ENCODE measurements around the gene PER2.

PER2 gene

GRCh38 chr2:238265605-238266004 lies 22.8 kb downstream of the PER2 start:
- no peak for DNase-seq

DNA sequence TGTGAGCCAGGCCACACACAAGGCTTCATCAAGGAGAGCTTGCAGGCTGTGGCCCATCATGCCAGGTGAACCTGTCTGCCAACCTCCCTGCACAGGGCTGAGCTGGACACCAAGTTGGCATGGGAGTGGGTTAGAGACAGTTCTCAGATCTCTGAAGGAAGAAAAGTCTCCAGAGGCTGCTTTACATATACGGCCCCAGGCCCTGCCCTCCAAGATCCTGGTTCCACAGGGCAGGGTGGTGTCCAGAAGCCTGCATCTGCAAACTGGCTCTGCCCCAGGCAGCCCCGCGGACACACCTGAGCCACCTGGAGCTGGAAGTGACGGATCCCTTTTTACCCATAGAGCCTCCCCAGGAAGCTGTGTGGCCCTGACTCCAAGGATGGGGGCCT lies 24.3 kb downstream of the PER2 start:
- DNase-seq, result no peak

DNA sequence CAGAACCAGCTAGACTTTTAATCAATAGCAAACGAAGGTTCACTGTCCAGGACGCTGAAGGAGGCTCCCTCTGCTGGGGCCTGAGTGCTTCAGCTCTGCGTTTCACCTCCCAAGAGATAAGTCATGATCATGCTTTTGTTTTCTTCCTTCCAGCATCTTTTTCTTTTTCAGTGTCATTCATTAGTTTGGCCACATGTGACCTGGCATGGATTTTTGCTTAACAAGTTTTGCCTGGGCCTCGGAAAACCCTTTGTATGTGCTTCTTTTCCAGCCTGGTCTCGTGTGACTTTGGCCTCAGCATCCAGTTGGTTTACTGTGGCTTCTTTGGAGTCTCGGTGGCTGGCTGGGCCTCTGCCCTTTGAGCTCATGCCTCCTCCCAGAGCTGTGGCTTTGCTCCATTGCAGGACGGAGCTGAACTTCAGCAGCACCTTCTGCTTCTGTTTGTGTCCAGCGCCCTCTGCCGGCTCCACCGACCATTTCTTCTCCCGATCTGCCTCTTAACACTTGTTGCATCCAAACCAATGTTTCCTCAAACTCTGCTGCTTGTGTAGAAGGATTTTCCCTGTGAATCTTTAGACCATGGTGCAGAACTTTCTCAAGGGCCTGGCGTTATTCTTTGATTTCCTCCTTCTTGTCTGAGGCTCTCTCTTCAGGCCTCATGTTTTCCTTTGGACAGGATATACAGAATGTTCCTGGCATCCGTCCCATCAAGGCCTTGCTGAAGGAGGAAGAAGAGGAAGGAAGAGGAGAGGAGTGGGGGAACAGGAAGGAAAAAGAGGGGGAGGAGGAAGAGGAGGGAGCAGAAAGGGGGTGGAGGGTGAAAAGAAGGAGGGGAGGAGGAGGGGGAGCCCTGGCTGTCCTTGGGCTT lies 25.0 kb downstream of the PER2 start:
- DNase-seq, result peak; percentile 82

DNA sequence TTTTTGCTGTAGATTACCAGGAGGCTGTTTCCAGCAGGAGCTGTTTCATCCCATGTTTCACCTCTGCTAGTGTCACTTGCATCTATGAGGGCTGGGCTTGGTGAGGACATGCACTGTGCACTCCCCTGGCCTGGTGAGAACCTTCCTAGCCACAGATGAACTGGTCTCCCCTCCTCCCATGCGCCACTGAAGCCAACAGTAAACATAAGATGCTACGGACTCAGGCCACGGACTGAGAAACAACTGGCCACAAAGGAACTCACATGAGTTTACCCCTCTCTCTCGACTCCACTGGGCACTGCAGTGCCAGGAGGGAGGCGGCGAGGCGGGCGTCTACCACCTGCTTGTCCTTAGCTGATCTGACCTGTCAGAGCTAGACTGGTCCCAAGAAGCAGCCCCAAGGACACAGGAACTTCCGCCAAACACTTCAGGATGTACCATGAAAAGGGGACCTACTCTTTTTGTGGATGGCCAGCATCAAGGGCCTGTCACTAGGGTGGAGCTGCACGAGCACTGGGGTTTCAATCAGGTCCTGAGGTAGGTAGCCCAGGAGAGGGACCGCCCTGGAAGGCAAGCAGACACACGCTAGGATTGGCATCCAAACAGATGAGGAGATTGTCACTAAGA lies 25.8 kb downstream of the PER2 start:
- DNase-seq, result no peak

DNA sequence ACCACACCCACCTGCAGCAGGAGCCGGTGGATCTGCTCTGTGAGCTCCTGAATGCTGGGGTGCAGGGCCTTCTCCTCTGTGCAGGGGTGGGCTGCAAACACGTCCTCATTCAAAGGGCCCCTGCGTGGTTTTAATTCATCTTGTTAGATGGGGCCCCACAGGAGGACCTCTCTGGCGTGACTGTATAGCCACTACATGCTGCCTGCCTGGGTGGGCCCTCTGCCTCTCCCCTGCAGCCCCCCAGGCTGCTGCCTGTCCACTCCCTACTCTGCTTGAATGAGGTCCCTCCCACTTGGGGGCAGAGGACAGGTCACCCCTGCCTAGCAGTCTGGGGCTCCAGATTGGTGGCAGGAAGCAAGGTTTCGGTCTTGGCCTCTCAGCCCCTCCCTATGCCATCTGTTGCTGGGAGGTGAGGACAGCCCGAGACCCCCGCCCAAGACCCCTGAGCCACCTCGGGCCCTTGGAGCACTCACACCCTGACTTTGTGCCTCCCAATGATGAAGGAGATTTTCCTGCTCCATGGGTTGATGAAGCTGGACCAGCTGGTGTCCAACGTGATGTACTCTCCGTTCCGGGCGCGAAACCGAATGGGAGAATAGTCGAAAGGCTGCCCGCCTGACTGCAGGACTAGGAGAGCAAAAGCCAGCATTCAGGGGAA lies 26.6 kb downstream of the PER2 start:
- DNase-seq, result no peak

DNA sequence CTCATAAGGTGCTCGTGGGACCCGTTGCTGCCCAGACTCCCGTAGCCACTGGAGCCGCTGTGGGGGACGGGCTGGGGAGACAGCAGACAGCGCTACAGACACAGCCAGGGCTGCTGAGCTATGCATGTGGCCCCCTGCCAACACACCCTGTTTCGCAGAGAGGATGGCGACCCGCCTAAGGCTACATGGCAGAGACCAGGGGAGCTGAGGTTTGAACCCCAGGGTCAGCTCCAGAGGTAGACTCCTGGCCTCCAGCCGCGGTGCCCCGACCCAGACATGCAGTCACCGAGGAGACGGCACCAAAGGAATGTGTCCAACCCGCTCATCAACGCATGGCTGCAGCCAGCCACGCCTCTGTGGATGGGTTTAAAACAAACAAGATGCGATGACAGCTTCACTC lies 27.5 kb downstream of the PER2 start:
- DNase-seq, result no peak

GRCh38 chr2:238259061-238260020 lies 29.1 kb downstream of the PER2 start:
- DNase-seq, result peak; percentile 11

GRCh38 chr2:238257786-238258700 lies 30.4 kb downstream of the PER2 start:
- no peak for DNase-seq

GRCh38 chr2:238256594-238257104 lies 31.8 kb downstream of the PER2 start:
- peak; percentile 78 for DNase-seq

- no peak for DNase-seq
These were observed 32.3 kb downstream of the PER2 start for GRCh38 chr2:238256111-238256510.

DNA sequence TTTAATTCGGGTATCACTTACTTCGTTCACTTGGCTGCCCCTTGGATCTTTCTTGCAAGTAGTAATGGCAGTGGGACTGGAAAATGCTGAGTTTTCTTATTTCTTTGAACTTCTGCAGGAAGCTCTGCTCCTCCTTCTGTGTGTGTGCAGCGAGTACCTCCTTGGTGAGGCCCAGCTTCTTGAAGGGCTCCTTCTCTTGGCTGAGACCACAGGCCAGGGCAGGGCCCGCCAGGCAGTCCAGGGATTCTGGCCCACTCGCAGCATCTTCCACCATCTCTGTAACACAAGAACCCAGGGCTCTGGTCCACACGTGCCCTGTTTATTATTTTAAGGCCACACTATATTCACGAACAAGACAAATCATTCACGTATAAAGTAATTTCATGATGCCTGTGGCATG lies 32.8 kb downstream of the PER2 start:
- DNase-seq, result no peak

- DNase-seq, result no peak
These were observed 33.3 kb downstream of the PER2 start for GRCh38 chr2:238255151-238255551.

GRCh38 chr2:238254095-238254723 lies 34.2 kb downstream of the PER2 start:
- no peak for DNase-seq

- DNase-seq, result no peak
These were observed 35.4 kb downstream of the PER2 start for GRCh38 chr2:238252766-238253630.

GRCh38 chr2:238251986-238252385 lies 36.4 kb downstream of the PER2 start:
- no peak for DNase-seq

GRCh38 chr2:238251331-238251730 lies 37.1 kb downstream of the PER2 start:
- DNase-seq, result no peak

DNA sequence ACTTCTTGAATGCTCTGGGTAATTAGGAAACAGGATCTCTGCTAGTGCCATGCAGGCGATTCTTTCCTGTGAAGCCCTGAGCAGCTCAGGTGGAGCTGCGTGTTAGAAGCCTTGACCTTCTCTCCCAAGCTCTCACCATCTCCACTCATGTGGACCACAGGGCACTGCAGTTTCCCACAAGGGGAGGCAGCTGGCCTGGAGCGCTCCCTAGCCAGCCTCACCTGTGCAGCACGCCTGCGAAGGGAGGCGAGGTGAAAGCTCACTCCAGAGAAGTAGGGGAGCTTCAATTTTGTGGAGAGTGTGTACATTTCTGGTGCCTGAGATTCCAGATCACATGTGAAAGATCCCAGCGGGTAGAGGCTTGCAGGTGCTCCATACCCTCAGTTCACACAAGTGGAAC lies 37.5 kb downstream of the PER2 start:
- DNase-seq, result no peak

DNA sequence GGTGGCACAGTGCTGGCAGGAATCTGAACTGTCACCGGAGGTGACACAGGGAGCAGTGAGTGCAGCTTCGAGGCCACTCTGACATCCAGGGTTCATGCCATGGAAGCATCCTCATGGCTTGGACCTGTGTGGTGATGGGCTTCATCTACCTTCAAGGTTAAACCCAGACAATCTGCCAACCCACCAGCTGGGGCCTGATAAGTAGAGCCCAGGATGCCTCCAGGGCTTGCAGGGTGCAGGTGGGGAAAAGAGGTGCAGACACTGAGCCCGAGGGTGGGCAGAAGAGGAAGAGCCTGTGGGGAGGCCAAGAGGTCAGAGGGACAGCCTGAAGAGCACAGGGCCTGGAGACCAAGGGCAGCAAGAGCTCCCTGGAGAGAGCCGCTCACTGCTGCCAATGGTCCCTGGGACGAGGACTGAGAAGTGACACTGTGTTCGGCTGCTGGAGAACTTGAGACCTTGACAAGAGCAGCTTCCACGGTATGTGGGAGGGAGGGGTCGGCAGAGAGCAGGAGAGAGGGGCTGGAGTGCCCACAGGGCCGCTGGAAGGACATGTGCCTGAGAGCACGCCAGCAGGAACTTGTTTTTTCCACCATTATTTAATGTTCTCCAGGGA lies 40.5 kb downstream of the PER2 start:
- no peak for DNase-seq
